HUDEP-2 (cell line): ENCODE results near the gene SLC38A2.
"Not testable (repeated sequence)": the region's sequence is repeated elsewhere in the genome, so short reads cannot be mapped to it uniquely, and the experiment has no call there.

Experiments used
- DNase-seq, 76 experiments: peaks; one replicate each; lab custom pipeline; 2025; ENCODE audit not compliant: unreplicated experiment in 76 of 76; lab: John Stamatoyannopoulos, UW

SLC38A2 gene

GRCh38 chr12:46372544-46373300 lies at the start of gene SLC38A2:
SLC38A2 (minus strand) TSS chr12:46372773; CDS start chr12:46371293, 1,480 bp downstream.
- DNase-seq = peak in 74 of 76 experiments; percentile 18 to 95 (median 88)

- DNase-seq = no peak
These were observed 47.1 kb upstream of the SLC38A2 start for GRCh38 chr12:46419675-46420074.

GRCh38 chr12:46415552-46415951 lies 43.0 kb upstream of the SLC38A2 start:
- DNase-seq = no peak

- no peak for DNase-seq
These were observed 42.2 kb upstream of the SLC38A2 start for GRCh38 chr12:46414591-46415268.

- no peak for DNase-seq
These were observed 40.8 kb upstream of the SLC38A2 start for GRCh38 chr12:46413368-46413767.

GRCh38 chr12:46412857-46413256 lies 40.3 kb upstream of the SLC38A2 start:
- DNase-seq = no peak

GRCh38 chr12:46410495-46410894 lies 37.9 kb upstream of the SLC38A2 start:
- DNase-seq = no peak

- no peak for DNase-seq
These were observed 37.4 kb upstream of the SLC38A2 start for GRCh38 chr12:46409974-46410373.

GRCh38 chr12:46409342-46409741 lies 36.8 kb upstream of the SLC38A2 start:
- no peak for DNase-seq

GRCh38 chr12:46408441-46408840 lies 35.9 kb upstream of the SLC38A2 start:
- DNase-seq = no peak

- DNase-seq = no peak
These were observed 34.8 kb upstream of the SLC38A2 start for GRCh38 chr12:46407361-46407760.

GRCh38 chr12:46406352-46407027 lies 33.9 kb upstream of the SLC38A2 start:
- DNase-seq = no peak

GRCh38 chr12:46404733-46405132 lies 32.2 kb upstream of the SLC38A2 start:
- DNase-seq = no peak

- DNase-seq = no peak
These were observed 31.7 kb upstream of the SLC38A2 start for GRCh38 chr12:46404225-46404631.

- no peak for DNase-seq
These were observed 31.1 kb upstream of the SLC38A2 start for GRCh38 chr12:46403719-46404070.

- no peak for DNase-seq
These were observed 30.6 kb upstream of the SLC38A2 start for GRCh38 chr12:46402941-46403718.

- DNase-seq = no peak
These were observed 29.9 kb upstream of the SLC38A2 start for GRCh38 chr12:46402451-46402850.

- no peak for DNase-seq
These were observed 29.1 kb upstream of the SLC38A2 start for GRCh38 chr12:46401662-46402061.

GRCh38 chr12:46400406-46400805 lies 27.8 kb upstream of the SLC38A2 start:
- DNase-seq = no peak

GRCh38 chr12:46399461-46400248 lies 27.1 kb upstream of the SLC38A2 start:
- not testable (repeated sequence) for DNase-seq
